Right kidney (tissue), 1 donor: ENCODE data around the gene INO80.
"Not testable (repeated sequence)": the region's sequence is repeated elsewhere in the genome, so short reads cannot be mapped to it uniquely, and the experiment has no call there.

ENCODE experiments used
- DNase-seq: peaks from one replicate; pipeline ENCODE4 v3.0.0-alpha.2; 2016

INO80 gene

GRCh38 chr15:40999190-40999589 lies 116.9 kb downstream of the INO80 start:
- DNase-seq = no peak

GRCh38 chr15:40995656-40996055 lies 120.4 kb downstream of the INO80 start:
- DNase-seq = no peak

GRCh38 chr15:40992825-40993224 lies 123.3 kb downstream of the INO80 start:
- no peak for DNase-seq

- peak; percentile 17 for DNase-seq
Measured at GRCh38 chr15:40992241-40992741, 123.8 kb downstream of the INO80 start.

- DNase-seq = no peak
Measured at GRCh38 chr15:40991355-40991754, 124.7 kb downstream of the INO80 start.

- DNase-seq = no peak
Measured at GRCh38 chr15:40990789-40991188, 125.3 kb downstream of the INO80 start.

GRCh38 chr15:40990080-40990479 lies 126.0 kb downstream of the INO80 start:
- no peak for DNase-seq

GRCh38 chr15:40988156-40988555 lies 127.9 kb downstream of the INO80 start:
- DNase-seq = no peak

GRCh38 chr15:40986820-40987219 lies 129.3 kb downstream of the INO80 start:
- no peak for DNase-seq

- no peak for DNase-seq
Measured at GRCh38 chr15:40985541-40986330, 130.3 kb downstream of the INO80 start.

- DNase-seq = no peak
Measured at GRCh38 chr15:40984964-40985363, 131.1 kb downstream of the INO80 start.

- no peak for DNase-seq
Measured at GRCh38 chr15:40984406-40984805, 131.7 kb downstream of the INO80 start.

GRCh38 chr15:40982855-40983254 lies 133.2 kb downstream of the INO80 start:
- DNase-seq = no peak

GRCh38 chr15:40981186-40981585 lies 134.9 kb downstream of the INO80 start:
- no peak for DNase-seq

GRCh38 chr15:40978562-40978961 lies 137.5 kb downstream of the INO80 start:
- DNase-seq = no peak

- DNase-seq = no peak
Measured at GRCh38 chr15:40978141-40978540, 137.9 kb downstream of the INO80 start.

- DNase-seq = no peak
Measured at GRCh38 chr15:40976819-40977218, 139.3 kb downstream of the INO80 start.

- no peak for DNase-seq
Measured at GRCh38 chr15:40974879-40975278, 141.2 kb downstream of the INO80 start.

- DNase-seq = no peak
Measured at GRCh38 chr15:40969363-40969762, 146.7 kb downstream of the INO80 start.

- DNase-seq = no peak
Measured at GRCh38 chr15:40968290-40969085, 147.6 kb downstream of the INO80 start.

- no peak for DNase-seq
Measured at GRCh38 chr15:40964634-40965033, 151.4 kb downstream of the INO80 start.

GRCh38 chr15:40964006-40964405 lies 152.1 kb downstream of the INO80 start:
- DNase-seq = no peak

GRCh38 chr15:40963201-40963600 lies 152.9 kb downstream of the INO80 start:
- no peak for DNase-seq

- not testable (repeated sequence) for DNase-seq
Measured at GRCh38 chr15:40962317-40962716, 153.8 kb downstream of the INO80 start.
